Activated CD8-positive, alpha-beta memory T cell treated with anti-CD3 and anti-CD28 coated beads, Interleukin-2, amount 50 U/mL, for 4 hours (primary cell): Measurements from ENCODE around the gene PGGT1B.
A peak's percentile ranks its signal among the peaks of the same experiment; 100 is the strongest.

Experiments
- DNase-seq: peaks from one replicate; pipeline ENCODE4 v3.0.0-alpha.2; 2020

Gene PGGT1B

GRCh38 chr5:115179394-115180164 lies 83.1 kb downstream of the PGGT1B start:
- DNase-seq, result no peak

- no peak for DNase-seq
These were observed 83.7 kb downstream of the PGGT1B start for GRCh38 chr5:115179030-115179393.

DNA sequence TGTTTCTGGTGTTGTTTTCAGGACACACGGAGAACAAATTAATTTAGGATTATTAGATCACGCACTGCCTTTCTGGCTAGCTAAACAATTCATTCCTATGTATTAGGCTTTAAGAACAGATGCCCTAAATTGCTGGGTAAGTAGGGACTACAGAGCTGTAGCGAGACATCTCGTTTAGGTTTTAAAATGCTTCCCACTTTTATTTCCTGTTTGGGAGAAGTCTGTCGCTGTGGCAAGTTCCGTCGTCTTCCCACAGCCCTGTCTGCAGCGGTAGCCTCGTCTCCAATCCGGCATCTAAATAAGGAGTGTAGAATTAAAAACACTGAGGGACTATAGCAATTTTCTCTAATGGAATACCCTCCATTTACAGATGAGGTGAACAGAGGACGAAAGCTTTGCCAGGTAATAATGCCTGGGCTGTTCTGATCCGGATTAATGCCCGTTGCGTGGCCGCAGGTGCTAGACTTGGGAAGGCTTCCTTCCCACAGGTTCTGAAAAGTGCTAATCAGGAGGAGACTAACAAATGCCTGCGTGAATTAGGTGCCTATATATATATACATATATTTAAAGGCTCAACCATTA lies 91.7 kb downstream of the PGGT1B start:
- no peak for DNase-seq

DNA sequence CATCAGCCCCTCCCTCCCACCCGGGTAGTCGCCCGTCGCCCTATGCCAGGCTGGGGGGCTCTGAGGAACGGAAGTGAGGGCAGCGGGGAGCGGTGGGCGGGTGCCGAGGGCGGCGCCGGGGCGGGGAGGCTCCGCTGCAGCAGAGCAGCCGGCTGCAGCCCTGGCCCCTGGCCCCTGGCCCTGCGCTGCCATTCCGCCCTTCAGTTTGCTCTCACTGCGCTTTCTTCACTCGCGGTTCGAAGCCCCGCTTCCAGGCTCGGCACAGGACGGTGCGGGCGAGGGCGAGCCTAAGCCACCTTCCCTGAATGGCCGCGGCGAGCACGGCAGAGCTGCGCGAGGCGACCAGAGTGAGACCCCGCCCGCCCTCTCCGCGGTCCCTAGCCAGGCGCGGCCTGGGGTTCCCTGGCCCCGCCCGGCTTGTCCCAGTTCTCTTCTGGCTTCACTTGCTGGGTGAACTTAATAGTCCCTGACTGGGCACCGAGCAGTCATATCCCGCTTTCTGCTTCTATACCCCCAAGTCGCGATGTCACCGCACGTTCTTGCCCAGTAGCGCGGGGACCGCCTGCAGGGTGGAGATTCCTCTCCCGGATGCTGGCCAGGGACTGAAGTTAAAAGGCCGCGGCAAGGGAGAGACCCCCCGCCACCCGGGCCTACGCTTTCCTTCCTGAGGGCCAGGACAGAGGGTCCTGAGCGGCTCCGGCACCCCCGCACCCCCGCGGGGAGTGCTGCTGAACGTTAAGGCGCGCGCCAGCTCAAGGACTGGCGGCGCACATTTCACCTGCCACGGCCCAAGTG lies 92.3 kb downstream of the PGGT1B start:
- DNase-seq, result peak; percentile 26

DNA sequence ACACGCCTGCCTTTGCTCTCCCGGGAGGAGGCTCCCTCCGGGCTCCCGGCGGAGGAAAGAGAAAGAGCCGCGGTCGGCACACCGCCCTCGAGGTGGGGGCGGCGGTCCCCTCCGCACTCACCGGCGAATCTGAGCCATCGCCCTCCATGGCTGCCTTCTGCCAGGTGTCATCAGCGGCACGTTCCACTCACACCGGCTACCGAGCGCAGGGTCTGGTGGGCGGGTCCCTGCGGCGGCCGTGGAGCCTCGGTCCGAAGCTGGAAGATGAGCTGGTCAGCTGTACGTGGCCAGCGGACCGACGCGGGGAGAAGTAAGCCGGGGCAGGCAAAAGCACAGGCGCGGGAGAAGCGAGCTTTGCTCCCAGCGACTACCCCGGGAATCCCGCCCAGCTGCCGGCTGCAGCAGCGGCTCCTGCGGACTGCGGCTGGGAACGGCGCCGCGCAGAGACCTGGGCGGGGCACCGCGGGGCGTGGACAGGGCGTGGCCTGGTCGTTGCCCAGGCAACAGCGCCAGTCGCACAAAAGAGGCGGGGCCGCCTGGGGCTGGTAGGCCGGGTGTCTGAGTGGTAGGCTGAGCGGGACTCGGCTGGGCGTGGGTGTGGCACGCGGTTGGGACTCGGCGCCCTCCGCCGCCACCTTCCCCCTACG lies 93.1 kb downstream of the PGGT1B start, which contains the start of gene TRIM36:
TSS of gene TRIM36 (minus strand) at position 422 of the 647 bp plus-strand sequence. CDS start at position 148, 274 bp downstream.
- peak; percentile 93 for DNase-seq

- DNase-seq, result no peak
These were observed 93.7 kb downstream of the PGGT1B start for GRCh38 chr5:115168829-115169486.

DNA sequence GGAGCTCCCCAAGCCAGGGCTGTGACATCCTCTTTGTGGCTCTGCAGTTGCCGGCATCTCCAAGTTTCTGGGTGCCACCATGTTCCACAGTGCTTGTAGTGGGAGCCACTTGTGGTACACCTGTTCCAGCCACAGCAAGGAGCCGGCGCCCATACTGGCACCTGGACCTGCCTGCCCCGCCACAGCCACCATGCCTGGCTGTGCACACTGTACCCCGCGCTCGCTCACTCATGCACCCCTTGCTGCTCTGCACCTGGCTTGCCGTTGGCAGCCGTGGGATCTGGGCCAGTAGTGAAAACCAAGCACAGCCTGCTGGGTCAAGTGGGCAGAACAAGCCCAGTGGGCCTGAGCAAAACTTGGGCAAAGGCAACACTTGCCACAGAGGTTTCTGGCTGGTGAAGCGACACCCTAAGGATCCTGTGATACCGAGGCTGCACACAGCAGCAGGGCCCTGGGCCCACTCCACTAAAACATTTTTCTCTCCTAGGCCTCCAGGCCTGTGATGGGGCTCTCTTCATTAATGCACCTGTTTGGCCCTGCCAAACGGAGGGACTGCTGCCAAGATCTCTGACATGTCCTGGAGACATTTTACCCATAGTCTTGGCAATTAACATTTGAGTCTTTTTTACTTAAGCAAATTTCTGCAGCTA lies 95.8 kb downstream of the PGGT1B start:
- DNase-seq, result no peak

DNA sequence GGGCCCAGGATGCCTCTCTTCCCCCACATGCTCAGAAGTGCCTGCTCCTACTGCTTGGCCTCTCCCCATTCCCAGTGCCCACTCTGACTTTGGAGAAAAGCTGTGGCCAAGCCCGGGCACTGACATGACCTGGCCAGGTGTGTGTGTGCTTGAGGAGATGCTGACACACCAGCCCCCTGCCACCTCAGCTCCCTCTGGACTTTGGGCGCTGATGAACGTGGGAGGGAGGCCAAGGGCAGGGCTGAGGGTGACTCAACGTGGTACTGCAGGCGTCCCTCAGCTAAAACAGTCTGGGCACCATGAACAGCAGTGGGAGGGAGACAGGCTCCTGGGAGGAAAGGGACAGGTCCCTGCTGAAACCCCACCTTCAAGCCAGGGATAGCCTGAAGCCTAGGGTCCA lies 96.9 kb downstream of the PGGT1B start:
- DNase-seq, result no peak

DNA sequence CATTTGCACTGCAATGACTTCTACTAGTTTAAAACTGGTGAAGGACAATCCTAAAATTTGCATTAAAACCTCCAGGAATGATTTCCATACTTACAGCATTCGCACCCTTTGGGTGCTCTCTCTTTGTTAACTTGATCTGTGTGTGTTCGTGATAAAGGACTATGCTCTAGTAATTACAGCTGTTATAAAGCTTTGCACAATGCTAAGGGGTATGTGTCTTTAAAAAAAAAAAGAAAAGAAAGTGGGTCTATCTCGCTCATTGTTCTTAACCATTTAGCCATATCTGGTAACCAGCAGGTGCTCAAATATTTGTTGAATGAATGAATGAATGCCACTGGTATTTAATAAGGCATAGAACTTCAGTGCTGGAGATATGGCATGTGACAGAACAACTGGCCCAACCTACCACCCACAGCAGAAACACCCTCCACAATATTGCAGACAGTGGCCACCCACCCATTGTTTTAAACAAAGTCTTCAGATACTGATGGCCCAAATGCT lies 101.7 kb downstream of the PGGT1B start:
- DNase-seq, result no peak
